WERI-Rb-1 (cell line): ENCODE results near the gene PRKX.
"Not testable (repeated sequence)": the region's sequence is repeated elsewhere in the genome, so short reads cannot be mapped to it uniquely, and the experiment has no call there.

Experiments
- DNase-seq: peaks from one replicate; pipeline ENCODE4 v3.0.0-alpha.2; 2020
- H3K27ac ChIP-seq: fragments of 250-450 bp; sonication (Bioruptor Pico); 2 replicates; pipeline ENCODE4 v1.5.1; 2020; ENCODE audit warnings: mild to moderate bottlenecking, moderate library complexity
- H3K27me3 ChIP-seq: fragments of 250-450 bp; sonication (Bioruptor Pico); 2 replicates; pipeline ENCODE4 v1.5.1; 2021; ENCODE audit warnings: mild to moderate bottlenecking, low read depth, moderate library complexity; ENCODE audit not compliant: insufficient read depth, severe bottlenecking
- H3K36me3 ChIP-seq: fragments of 250-450 bp; sonication (Bioruptor Pico); 2 replicates; pipeline ENCODE4 v1.5.1; 2020; ENCODE audit warnings: mild to moderate bottlenecking, moderate library complexity
- H3K4me3 ChIP-seq: 2 replicates; pipeline ENCODE4 v1.5.1; 2011; ENCODE audit warnings: low read depth, mild to moderate bottlenecking, control low read depth, low read length
- H3K9me3 ChIP-seq: fragments of 250-450 bp; sonication (Bioruptor Pico); 2 replicates; pipeline ENCODE4 v1.5.1; 2021; ENCODE audit warnings: mild to moderate bottlenecking, moderate library complexity; ENCODE audit not compliant: severe bottlenecking
- CTCF ChIP-seq: IDR thresholded peaks from 2 replicates; pipeline ENCODE4 v1.5.1; 2011; ENCODE audit warnings: low read depth, mild to moderate bottlenecking, control low read depth, inconsistent platforms, low read length

PRKX gene

GRCh38 chrX:3713225-3713936 lies at the start of gene PRKX:
TSS of gene PRKX (minus strand) at chrX:3713649. CDS start at chrX:3713253, 396 bp downstream.
- Histone ChIP-seq H3K4me3 (peak within 1 kb of the TSS; percentile 93), H3K9me3 (no peaks in the 10 kb centered on the region), H3K27ac (peak within 1 kb of the TSS; percentile 76), H3K36me3 (no peaks in the 10 kb centered on the region), H3K27me3 (no peaks in the 10 kb centered on the region)
- peak; percentile 66 for DNase-seq
- TF ChIP-seq CTCF: no peak

GRCh38 chrX:3763111-3763510 lies 49.7 kb upstream of the PRKX start:
- DNase-seq: no peak
- H3K36me3 ChIP-seq: no peaks in the 10 kb centered on the region
- H3K27ac ChIP-seq: no peak overlapping the region
- no peaks in the 10 kb centered on the region for H3K9me3 ChIP-seq
- TF ChIP-seq CTCF: no peak
- H3K27me3 ChIP-seq: peaks cover 2% of the 10 kb centered on the region
- H3K4me3 ChIP-seq: no peak overlapping the region

- Histone ChIP-seq H3K4me3 (no peak overlapping the region), H3K27ac (no peak overlapping the region), H3K36me3 (no peaks in the 10 kb centered on the region), H3K27me3 (peaks cover 5% of the 10 kb centered on the region), H3K9me3 (no peaks in the 10 kb centered on the region)
- TF ChIP-seq CTCF: no peak
- no peak for DNase-seq
These were observed 44.1 kb upstream of the PRKX start for GRCh38 chrX:3757510-3758025.

GRCh38 chrX:3748052-3748559 lies 34.7 kb upstream of the PRKX start:
- no peaks in the 10 kb centered on the region for H3K36me3 ChIP-seq
- peaks cover 6% of the 10 kb centered on the region for H3K27me3 ChIP-seq
- TF ChIP-seq CTCF: no peak
- no peak for DNase-seq
- no peak overlapping the region for H3K27ac ChIP-seq
- no peaks in the 10 kb centered on the region for H3K9me3 ChIP-seq
- no peak overlapping the region for H3K4me3 ChIP-seq

- Histone ChIP-seq H3K36me3 (no peaks in the 10 kb centered on the region), H3K27me3 (peaks cover 10% of the 10 kb centered on the region), H3K27ac (no peak overlapping the region), H3K4me3 (no peak overlapping the region), H3K9me3 (no peaks in the 10 kb centered on the region)
- no peak for DNase-seq
- no peak for TF ChIP-seq CTCF
These were observed 30.5 kb upstream of the PRKX start for GRCh38 chrX:3743801-3744439.

- DNase-seq, H3K27ac ChIP-seq, H3K36me3 ChIP-seq, H3K9me3 ChIP-seq, H3K4me3 ChIP-seq: not testable (repeated sequence)
- peaks cover 15% of the 10 kb centered on the region for H3K27me3 ChIP-seq
These were observed 27.5 kb upstream of the PRKX start for GRCh38 chrX:3740946-3741345.
